HEK293 (cell line): Measurements from ENCODE around the gene SECTM1.

ENCODE experiments used
- EGR2 ChIP-seq: fragments of 450-650 bp; formaldehyde crosslinking; IDR thresholded peaks from 2 replicates; pipeline ENCODE4 v1.5.1; 2016; ENCODE audit warnings: low read depth, missing biosample characterization, missing genetic modification characterization
- KLF16 ChIP-seq: fragments of 450-650 bp; formaldehyde crosslinking; IDR thresholded peaks from 2 replicates; pipeline ENCODE4 v1.5.1; 2017; ENCODE audit warnings: missing biosample characterization, missing genetic modification characterization
- OSR2 ChIP-seq: fragments of 450-650 bp; formaldehyde crosslinking; IDR thresholded peaks from 2 replicates; pipeline ENCODE4 v1.5.1; 2016; ENCODE audit warnings: missing biosample characterization, missing genetic modification characterization
- PRDM6 ChIP-seq: fragments of 450-650 bp; formaldehyde crosslinking; IDR thresholded peaks from 2 replicates; pipeline ENCODE4 v1.5.1; 2017; ENCODE audit warnings: missing biosample characterization, missing genetic modification characterization
- REPIN1 ChIP-seq: fragments of 450-650 bp; formaldehyde crosslinking; IDR thresholded peaks from 2 replicates; pipeline ENCODE4 v1.5.1; 2017; ENCODE audit warnings: missing biosample characterization, missing genetic modification characterization, low read depth
- SCRT2 ChIP-seq: fragments of 450-650 bp; formaldehyde crosslinking; IDR thresholded peaks from 2 replicates; pipeline ENCODE4 v1.5.1; 2016; ENCODE audit warnings: missing biosample characterization, missing genetic modification characterization
- TSHZ1 ChIP-seq: fragments of 450-650 bp; formaldehyde crosslinking; IDR thresholded peaks from 2 replicates; pipeline ENCODE4 v1.5.1; 2016; ENCODE audit warnings: missing biosample characterization, missing genetic modification characterization, borderline replicate concordance
- ZBTB21 ChIP-seq: fragments of 450-650 bp; formaldehyde crosslinking; IDR thresholded peaks from 2 replicates; pipeline ENCODE4 v1.5.1; 2017; ENCODE audit warnings: missing biosample characterization, missing genetic modification characterization
- ZBTB7A ChIP-seq: fragments of 450-650 bp; formaldehyde crosslinking; IDR thresholded peaks from 2 replicates; pipeline ENCODE4 v1.5.1; 2016; ENCODE audit warnings: low read depth, missing biosample characterization, missing genetic modification characterization
- ZEB2 ChIP-seq: fragments of 450-650 bp; formaldehyde crosslinking; IDR thresholded peaks from 2 replicates; pipeline ENCODE4 v1.5.1; 2016; ENCODE audit warnings: missing biosample characterization, missing genetic modification characterization
- ZIC2 ChIP-seq: fragments of 450-650 bp; formaldehyde crosslinking; IDR thresholded peaks from 2 replicates; pipeline ENCODE4 v1.5.1; 2016; ENCODE audit warnings: missing biosample characterization, missing genetic modification characterization
- ZNF114 ChIP-seq: fragments of 450-650 bp; formaldehyde crosslinking; IDR thresholded peaks from 2 replicates; pipeline ENCODE4 v1.5.0; 2017; ENCODE audit warnings: missing biosample characterization, missing genetic modification characterization
- ZNF157 ChIP-seq: fragments of 450-650 bp; formaldehyde crosslinking; IDR thresholded peaks from 2 replicates; pipeline ENCODE4 v1.5.1; 2016; ENCODE audit warnings: missing biosample characterization, missing genetic modification characterization
- ZNF211 ChIP-seq: fragments of 450-650 bp; formaldehyde crosslinking; IDR thresholded peaks from 2 replicates; pipeline ENCODE4 v1.5.1; 2016; ENCODE audit warnings: low read depth, missing biosample characterization, missing genetic modification characterization
- ZNF266 ChIP-seq: fragments of 450-650 bp; formaldehyde crosslinking; IDR thresholded peaks from 2 replicates; pipeline ENCODE4 v1.5.1; 2016; ENCODE audit warnings: missing biosample characterization, missing genetic modification characterization, low read depth
- ZNF366 ChIP-seq: fragments of 450-650 bp; formaldehyde crosslinking; conservative IDR thresholded peaks from 2 replicates; pipeline ENCODE4 v1.5.1; 2016; ENCODE audit warnings: missing biosample characterization, missing genetic modification characterization
- ZNF391 ChIP-seq: fragments of 450-650 bp; formaldehyde crosslinking; IDR thresholded peaks from 2 replicates; pipeline ENCODE4 v1.5.1; 2016; ENCODE audit warnings: low read depth, missing biosample characterization, missing genetic modification characterization, borderline replicate concordance
- ZNF398 ChIP-seq: fragments of 450-650 bp; formaldehyde crosslinking; IDR thresholded peaks from 2 replicates; pipeline ENCODE4 v1.5.1; 2017; ENCODE audit warnings: missing biosample characterization, missing genetic modification characterization
- ZNF473 ChIP-seq: fragments of 450-650 bp; formaldehyde crosslinking; IDR thresholded peaks from 2 replicates; pipeline ENCODE4 v1.5.1; 2017; ENCODE audit warnings: missing biosample characterization, missing genetic modification characterization
- ZNF48 ChIP-seq: fragments of 450-650 bp; formaldehyde crosslinking; IDR thresholded peaks from 2 replicates; pipeline ENCODE4 v1.5.1; 2016; ENCODE audit warnings: missing biosample characterization, missing genetic modification characterization
- ZNF529 ChIP-seq: fragments of 450-650 bp; formaldehyde crosslinking; IDR thresholded peaks from 2 replicates; pipeline ENCODE4 v1.5.1; 2017; ENCODE audit warnings: missing genetic modification characterization, missing biosample characterization; ENCODE audit not compliant: insufficient replicate concordance
- ZNF558 ChIP-seq: fragments of 450-650 bp; formaldehyde crosslinking; IDR thresholded peaks from 2 replicates; pipeline ENCODE4 v1.5.1; 2016; ENCODE audit warnings: missing biosample characterization, missing genetic modification characterization
- ZNF560 ChIP-seq: fragments of 450-650 bp; formaldehyde crosslinking; IDR thresholded peaks from 2 replicates; pipeline ENCODE4 v1.5.1; 2017; ENCODE audit warnings: missing biosample characterization, missing genetic modification characterization, borderline replicate concordance
- ZNF561 ChIP-seq: fragments of 450-650 bp; IDR thresholded peaks from 2 replicates; pipeline ENCODE4 v1.5.1; 2018; ENCODE audit warnings: missing biosample characterization, missing genetic modification characterization, borderline replicate concordance
- ZNF623 ChIP-seq: fragments of 450-650 bp; formaldehyde crosslinking; IDR thresholded peaks from 2 replicates; pipeline ENCODE4 v1.5.1; 2016; ENCODE audit warnings: missing biosample characterization, missing genetic modification characterization
- ZNF629 ChIP-seq: fragments of 450-650 bp; formaldehyde crosslinking; IDR thresholded peaks from 2 replicates; pipeline ENCODE4 v1.5.1; 2017; ENCODE audit warnings: missing biosample characterization, missing genetic modification characterization
- ZNF658 ChIP-seq: fragments of 450-650 bp; formaldehyde crosslinking; IDR thresholded peaks from 2 replicates; pipeline ENCODE4; 2016; ENCODE audit warnings: missing biosample characterization, missing genetic modification characterization
- ZNF677 ChIP-seq: fragments of 450-650 bp; IDR thresholded peaks from 2 replicates; pipeline ENCODE4 v1.5.0; 2018; ENCODE audit warnings: missing biosample characterization, mild to moderate bottlenecking, missing genetic modification characterization, moderate library complexity
- ZSCAN5A ChIP-seq: fragments of 450-650 bp; formaldehyde crosslinking; IDR thresholded peaks from 2 replicates; pipeline ENCODE4 v1.5.1; 2016; ENCODE audit warnings: missing biosample characterization, missing genetic modification characterization
- ZXDB ChIP-seq: fragments of 450-650 bp; formaldehyde crosslinking; IDR thresholded peaks from 2 replicates; pipeline ENCODE4 v1.5.1; 2016; ENCODE audit warnings: missing biosample characterization, missing genetic modification characterization

The SECTM1 gene

DNA sequence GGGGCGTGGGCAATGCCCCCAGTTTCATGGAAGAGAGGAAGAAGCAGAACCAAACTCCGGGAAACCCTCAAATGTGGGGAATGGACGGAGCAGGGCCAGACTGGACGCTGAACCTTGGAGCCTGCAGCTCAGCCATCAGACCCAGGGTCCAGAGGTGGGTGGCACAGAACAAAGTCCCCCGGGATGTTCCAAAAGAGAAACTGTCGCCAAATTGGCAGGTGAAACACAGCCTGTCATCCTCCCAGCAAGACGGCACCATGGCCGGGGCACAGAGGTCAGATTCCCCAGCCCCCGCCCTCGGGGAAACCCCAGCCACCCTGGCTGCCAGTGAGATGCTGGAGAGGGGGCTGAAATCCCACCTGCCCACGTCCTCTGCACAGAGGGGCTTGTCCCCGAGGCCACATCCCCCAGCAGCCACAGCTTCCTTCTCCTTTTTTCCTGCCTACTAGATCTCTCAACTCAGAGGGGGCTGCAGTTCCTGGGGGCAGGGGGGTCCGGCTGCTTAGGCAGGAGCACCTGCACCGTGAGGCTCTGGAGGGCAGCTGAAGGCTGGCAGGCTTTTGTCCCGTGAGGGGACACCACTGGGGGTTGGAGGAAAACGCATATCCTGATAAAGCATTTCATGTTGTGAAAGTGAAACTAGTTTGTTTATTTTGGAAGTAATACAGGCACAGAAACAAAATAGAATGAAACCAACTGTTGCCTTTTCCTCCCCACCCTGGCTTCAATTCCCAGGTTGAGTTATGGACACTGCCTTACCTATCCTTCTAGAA, 1.2 kb upstream of the SECTM1 start (continued):
- no peak for TF ChIP-seq ZNF114
- no peak; the same call in 1 of the 2 replicates for TF ChIP-seq ZIC2 (tag by site-specific recombination)
- TF ChIP-seq ZNF560 (tag by site-specific recombination), result no peak
- no peak for TF ChIP-seq ZNF48 (tag by site-specific recombination)
- no peak for TF ChIP-seq ZNF658
- TF ChIP-seq PRDM6 (tag by site-specific recombination), result peak; percentile 66
- no peak for TF ChIP-seq ZNF561 (tag by site-specific recombination)
- no peak for TF ChIP-seq ZBTB21 (tag by site-specific recombination)
- TF ChIP-seq ZBTB7A (tag by site-specific recombination), result no peak
- TF ChIP-seq ZNF529 (tag by site-specific recombination), result no peak
- no peak for TF ChIP-seq OSR2 (tag by site-specific recombination)
- no peak for TF ChIP-seq ZNF398 (tag by site-specific recombination)
- no peak for TF ChIP-seq ZNF558
- TF ChIP-seq ZNF391, result no peak
- TF ChIP-seq ZNF266 (tag by site-specific recombination), result no peak
- TF ChIP-seq EGR2, result no peak
- peak; percentile 97 for TF ChIP-seq SCRT2
- no peak for TF ChIP-seq ZNF623 (tag by site-specific recombination)
- no peak for TF ChIP-seq ZNF677 (tag by site-specific recombination)
- TF ChIP-seq ZSCAN5A, result no peak
- TF ChIP-seq ZEB2 (tag by site-specific recombination), result no peak
- no peak for TF ChIP-seq REPIN1 (tag by site-specific recombination)
- no peak for TF ChIP-seq ZXDB
- TF ChIP-seq ZNF211, result no peak
- TF ChIP-seq KLF16 (tag by site-specific recombination), result no peak
- TF ChIP-seq ZNF473 (tag by site-specific recombination), result no peak
- TF ChIP-seq ZNF366 (tag by site-specific recombination), result peak; percentile 33; the same call in 1 of the 2 replicates
- peak; percentile 35; the same call in 1 of the 2 replicates for TF ChIP-seq ZNF629 (tag by site-specific recombination)
- TF ChIP-seq TSHZ1, result no peak
- TF ChIP-seq ZNF157 (tag by site-specific recombination), result no peak
